GM18951 (cell line): ENCODE results near the gene PJA2.

Experiments used
- POLR2A ChIP-seq: IDR thresholded peaks from 4 replicates; pipeline ENCODE4 v1.6.1; 2011; ENCODE audit warnings: mild to moderate bottlenecking; ENCODE audit not compliant: insufficient read length, insufficient read depth; ENCODE audit errors: extremely low read depth
- in situ Hi-C: fragments of 300-500 bp; cut with MboI; formaldehyde crosslinking; loops from one replicate; pipeline ENCODE4 v1.12.0; 2022; ENCODE audit warnings: low sequenced_read_pairs, mixed read lengths, inconsistent platforms; ENCODE audit not compliant: unreplicated experiment

The PJA2 gene

GRCh38 chr5:109409844-109410388 lies at the start of gene PJA2:
Gene PJA2, minus strand, starts transcription at chr5:109409974. Its CDS starts 26,541 bp downstream, at chr5:109383433.
- peak; percentile 54 for TF ChIP-seq POLR2A
- in situ Hi-C loops = no loop called here

- in situ Hi-C loops = no loop called here
- TF ChIP-seq POLR2A = no peak
Measured at GRCh38 chr5:109455598-109456096, 45.9 kb upstream of the PJA2 start.

- in situ Hi-C loops = no loop called here
- no peak for TF ChIP-seq POLR2A
Measured at GRCh38 chr5:109454731-109455505, 45.1 kb upstream of the PJA2 start.

- in situ Hi-C loops = no loop called here
- no peak for TF ChIP-seq POLR2A
Measured at GRCh38 chr5:109453251-109453650, 43.5 kb upstream of the PJA2 start.

GRCh38 chr5:109452661-109453060 lies 42.9 kb upstream of the PJA2 start:
- in situ Hi-C loops = no loop called here
- no peak for TF ChIP-seq POLR2A

- in situ Hi-C loops = no loop called here
- TF ChIP-seq POLR2A = no peak
Measured at GRCh38 chr5:109451146-109451545, 41.4 kb upstream of the PJA2 start.

GRCh38 chr5:109450129-109450877 lies 40.5 kb upstream of the PJA2 start:
- TF ChIP-seq POLR2A = no peak
- in situ Hi-C loops = no loop called here

GRCh38 chr5:109448838-109449237 lies 39.1 kb upstream of the PJA2 start:
- in situ Hi-C loops = loop anchor here (25.0 kb wide), 1 partner anchor 762 kb away; no protein-coding TSS in a partner anchor
- no peak for TF ChIP-seq POLR2A

- in situ Hi-C loops = loop anchor here (25.0 kb wide), 1 partner anchor 752 kb away; no protein-coding TSS in a partner anchor
- TF ChIP-seq POLR2A = no peak
Measured at GRCh38 chr5:109439590-109439989, 29.8 kb upstream of the PJA2 start.

- no peak for TF ChIP-seq POLR2A
- in situ Hi-C loops = loop anchor here (25.0 kb wide), 1 partner anchor 739 kb away; no protein-coding TSS in a partner anchor
Measured at GRCh38 chr5:109426075-109426474, 16.3 kb upstream of the PJA2 start.

- in situ Hi-C loops = loop anchor here (25.0 kb wide), 1 partner anchor 738 kb away; no protein-coding TSS in a partner anchor
Measured at GRCh38 chr5:109425521-109425920, 15.7 kb upstream of the PJA2 start.

- no peak for TF ChIP-seq POLR2A
Measured at GRCh38 chr5:109421956-109422355, 12.2 kb upstream of the PJA2 start.

GRCh38 chr5:109418712-109419352 lies 9.1 kb upstream of the PJA2 start:
- in situ Hi-C loops = no loop called here
- TF ChIP-seq POLR2A = no peak

More at GRCh38 chr5:109421956-109422355, 12.2 kb upstream of the PJA2 start:
- in situ Hi-C loops = no loop called here
